ENCODE results near the gene TAC3.
"Not testable (repeated sequence)": the region's sequence is repeated elsewhere in the genome, so short reads cannot be mapped to it uniquely, and the experiment has no call there.

The TAC3 gene

DNA sequence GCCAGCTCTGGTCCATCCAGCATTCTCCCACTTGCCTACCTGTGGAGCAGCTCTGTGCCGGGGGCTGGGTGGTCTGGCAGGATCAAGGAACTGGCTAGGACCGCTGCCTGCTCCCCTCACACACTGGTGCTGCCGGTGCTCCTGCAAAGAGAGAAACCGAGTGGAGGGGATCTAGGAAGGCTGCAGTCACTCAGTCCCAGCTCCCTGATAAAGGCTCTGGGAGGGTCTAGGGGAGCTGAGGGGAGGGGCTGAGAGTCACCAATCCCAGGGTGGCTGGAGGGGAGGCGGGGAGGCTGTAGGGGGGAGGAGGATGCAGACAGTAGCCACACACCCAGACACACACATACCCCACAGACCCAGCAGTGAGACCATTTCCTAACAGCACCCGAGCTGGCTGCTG is at the start of gene TAC3:
Gene TAC3 (minus strand): TSS at position 182 of the 400 bp plus-strand sequence. CDS start 732 bp downstream, outside the sequence.
- DNase-seq, result no peak

DNA sequence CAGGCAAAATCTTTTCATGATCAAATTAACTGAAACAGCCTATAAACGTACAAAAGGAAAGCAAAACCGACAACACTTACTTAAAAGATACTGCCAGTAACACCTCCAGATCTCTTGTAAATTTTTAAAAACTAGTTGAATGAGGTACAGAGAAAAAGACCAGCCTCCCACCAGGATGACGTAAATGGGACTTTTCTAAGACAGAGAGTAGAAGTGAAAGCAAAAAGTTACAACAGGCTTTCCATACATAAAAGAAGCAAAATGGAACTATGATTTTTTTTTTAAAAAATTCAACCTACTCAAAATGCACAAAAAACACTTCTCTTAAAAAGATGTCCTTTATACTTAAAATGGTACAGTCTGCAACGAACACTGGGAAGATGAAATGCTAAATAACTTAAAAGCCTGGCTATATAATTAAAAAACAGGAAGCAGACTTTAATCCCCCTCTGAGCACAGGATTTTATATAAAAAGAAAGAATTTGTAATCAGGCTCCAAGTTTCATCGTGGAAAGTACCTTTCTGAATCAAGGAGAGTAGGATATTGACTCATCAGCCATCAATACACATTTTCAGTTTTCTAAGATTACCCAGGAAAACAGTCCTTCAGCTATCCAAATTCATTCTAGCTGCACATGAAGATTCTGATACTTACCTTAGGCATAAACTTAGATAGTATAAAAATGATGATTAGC is 47.8 kb upstream of the TAC3 start:
- no peak for DNase-seq

DNA sequence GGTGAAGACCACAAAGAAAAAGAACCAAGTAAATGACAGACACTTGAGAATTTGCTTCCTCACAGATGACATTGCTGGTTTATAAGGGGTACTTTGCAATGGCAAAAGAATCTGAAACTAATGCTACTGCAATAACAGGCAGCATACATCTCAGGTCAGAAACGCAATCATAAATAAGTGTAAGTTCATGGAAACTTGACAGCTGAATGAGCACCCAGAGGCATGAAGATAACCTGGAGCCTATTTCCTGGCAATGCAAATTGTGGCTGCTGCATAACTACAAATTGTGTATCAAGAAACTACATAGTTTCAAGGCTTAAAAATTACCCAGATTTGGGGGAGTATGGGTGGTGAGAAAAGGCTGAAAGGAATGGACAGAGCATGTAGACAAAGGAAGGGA is 42.1 kb upstream of the TAC3 start:
- no peak for DNase-seq

DNA sequence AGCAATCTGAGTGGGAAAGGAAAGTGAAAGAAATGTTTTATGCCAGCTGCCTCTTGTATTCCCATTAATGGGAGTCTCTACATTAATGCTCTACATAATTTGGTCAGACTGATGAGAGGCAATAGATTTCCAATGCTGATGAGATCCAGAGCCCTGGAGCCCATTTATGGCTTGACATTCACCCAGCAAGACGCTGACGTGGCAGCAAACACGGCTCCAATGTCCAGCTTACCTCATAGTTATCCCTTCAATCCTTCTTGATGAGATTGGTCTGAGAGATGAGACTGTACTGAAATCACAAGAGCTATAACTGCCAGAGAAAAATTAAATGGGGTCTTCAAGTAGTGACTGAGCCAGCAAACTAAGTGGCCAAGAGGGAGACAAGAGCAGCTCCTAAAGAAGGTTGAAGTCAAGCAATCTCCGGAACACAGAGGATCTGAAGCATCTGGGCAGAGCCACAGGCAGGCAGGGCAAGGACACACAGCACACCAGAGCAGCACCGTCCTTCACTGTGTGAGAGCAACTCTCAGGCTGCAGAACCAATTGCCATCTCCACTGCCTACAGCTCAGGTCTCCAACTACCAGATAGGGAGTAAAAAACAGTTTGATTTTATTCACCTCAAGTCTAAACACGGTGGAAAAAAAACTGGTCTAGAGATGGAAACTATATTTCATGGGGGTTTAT is 40.9 kb upstream of the TAC3 start:
- DNase-seq, result no peak

DNA sequence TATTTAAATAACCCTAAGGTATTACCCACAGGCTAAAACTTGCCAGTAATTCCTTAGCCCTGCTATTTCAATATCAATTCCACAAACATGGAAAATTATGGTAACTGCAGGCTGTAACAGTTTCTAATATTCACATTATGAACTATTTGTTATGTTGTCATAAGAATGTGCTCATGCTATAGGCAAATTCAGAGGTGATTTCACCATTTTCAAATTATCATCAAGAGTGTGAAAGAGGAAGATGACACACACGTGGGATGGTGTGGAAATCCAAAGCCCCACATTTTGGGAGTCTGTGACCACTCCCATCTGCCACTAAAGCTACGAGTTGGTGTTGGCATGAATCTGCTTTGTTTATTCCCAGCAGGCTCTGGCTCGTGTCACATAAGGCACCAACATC is 39.5 kb upstream of the TAC3 start:
- no peak for DNase-seq

DNA sequence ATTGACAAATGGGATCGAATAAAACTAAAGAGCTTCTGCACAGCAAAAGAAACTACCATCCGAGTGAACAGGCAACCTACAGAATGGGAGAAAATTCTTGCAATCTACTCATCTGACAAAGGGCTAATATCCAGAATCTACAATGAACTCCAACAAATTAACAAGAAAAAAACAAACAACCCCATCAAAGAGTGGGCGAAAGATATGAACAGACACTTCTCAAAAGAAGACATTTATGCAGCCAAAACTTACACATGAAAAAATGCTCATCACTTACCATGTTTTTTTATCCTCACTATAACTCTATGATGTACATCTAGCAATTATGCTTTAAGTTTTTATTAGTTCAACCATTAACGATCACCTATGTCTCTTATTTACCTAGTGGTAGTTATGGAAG is 37.6 kb upstream of the TAC3 start:
- not testable (repeated sequence) for DNase-seq

DNA sequence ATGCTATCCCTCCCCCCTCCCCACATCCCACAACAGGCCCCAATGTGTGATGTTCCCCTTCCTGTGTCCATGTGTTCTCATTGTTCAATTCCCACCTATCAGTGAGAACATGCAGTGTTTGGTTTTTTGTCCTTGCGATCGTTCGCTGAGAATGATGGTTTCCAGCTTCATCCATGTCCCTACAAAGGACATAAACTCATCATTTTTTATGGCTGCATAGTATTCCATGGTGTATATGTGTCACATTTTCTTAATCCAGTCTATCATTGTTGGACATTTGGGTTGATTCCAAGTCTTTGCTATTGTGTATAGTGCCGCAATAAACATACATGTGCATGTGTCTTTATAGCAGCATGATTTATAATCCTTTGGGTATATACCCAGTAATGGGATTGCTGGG is 36.8 kb upstream of the TAC3 start:
- DNase-seq, result not testable (repeated sequence)

DNA sequence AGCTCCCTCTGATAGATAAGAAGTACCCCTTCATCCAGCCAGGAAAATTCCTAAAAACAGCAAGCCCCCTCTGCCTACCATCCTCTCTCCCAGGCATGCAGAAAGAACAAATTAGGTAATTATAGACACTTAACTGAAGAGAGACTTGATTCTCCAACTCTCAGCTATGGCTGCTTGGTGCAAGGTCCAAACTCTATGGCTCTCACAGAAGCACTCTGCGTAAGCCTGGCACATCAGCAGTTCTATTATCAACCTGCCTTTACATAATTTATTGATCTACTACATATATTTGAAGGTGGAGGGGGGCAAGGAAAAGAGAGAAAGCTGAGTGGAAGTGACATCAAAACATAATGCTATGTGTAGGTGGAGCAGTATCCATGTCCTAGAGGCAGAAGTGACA is 34.7 kb upstream of the TAC3 start:
- no peak for DNase-seq

DNA sequence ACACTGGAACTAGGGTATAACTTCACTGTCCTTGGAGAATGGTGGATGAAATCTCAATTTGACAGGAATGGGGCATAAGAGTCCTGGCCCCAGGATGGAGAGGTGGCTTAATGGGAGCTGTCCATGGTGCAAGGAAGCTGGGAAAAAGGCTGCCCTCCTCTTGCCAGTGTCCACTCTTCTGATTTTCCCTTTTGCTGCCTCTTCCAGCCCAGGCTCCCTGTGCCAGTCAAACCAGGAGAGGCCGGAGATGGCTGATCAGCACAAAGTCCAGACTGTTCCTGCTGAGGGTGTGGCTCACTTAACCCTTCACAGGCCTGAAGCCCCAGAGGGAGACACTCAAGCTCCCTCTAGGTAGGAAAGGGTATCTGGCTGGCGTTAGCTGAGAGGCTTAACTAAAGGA is 33.6 kb upstream of the TAC3 start, which contains the start of gene MYO1A:
Gene MYO1A (minus strand): TSS at position 240 of the 400 bp plus-strand sequence. CDS start 1,806 bp downstream, outside the sequence.
- no peak for DNase-seq

DNA sequence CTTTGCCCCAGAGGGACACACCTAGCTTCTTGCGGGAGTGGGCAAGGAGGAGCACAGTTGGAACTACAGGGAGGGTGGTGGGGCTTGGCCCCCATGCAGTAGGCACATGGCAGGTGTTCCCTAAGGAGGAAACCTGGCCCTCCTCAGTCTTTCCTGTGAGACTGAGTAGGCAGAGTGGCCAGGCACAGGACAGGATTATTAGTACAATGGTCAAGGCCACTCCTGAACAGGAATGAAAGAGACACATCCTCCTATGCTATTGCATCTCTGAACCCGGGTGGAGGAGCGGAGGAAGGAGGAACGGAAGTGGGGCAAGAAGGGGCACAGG is 32.8 kb upstream of the TAC3 start:
- no peak for DNase-seq

DNA sequence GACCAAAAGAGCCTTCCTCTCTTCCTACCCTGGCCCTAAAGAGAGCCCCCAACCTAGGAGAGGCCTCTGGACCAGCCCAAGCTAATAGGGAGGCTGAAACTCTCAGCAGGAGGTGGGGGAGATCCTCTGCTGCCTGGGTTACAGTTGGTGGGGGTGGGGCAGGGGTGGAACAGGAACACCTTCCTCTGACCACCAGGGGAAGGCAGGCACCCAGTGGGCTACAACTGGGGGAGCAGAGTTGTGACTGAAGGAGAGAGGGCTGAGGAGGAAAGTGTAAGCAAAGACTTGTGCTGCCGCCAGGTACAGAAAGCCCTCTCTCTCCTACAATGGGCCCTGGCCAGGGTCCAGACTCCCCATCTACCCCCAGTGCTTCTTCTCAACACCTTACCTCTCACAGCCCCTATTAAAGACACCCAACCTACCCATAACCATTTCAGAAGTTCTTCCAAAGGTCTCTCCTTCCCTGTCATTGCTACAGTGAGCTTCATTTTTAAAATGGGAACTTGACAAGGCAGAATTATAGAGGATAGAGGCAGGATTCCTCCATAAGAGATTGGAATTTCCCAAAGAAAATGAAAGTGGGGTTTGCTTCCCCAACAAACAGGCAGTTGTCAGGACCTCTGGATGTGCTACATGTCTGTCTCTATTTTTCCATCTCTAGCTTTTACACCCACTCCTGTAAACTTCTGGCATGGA is 32.2 kb upstream of the TAC3 start:
- no peak for DNase-seq

DNA sequence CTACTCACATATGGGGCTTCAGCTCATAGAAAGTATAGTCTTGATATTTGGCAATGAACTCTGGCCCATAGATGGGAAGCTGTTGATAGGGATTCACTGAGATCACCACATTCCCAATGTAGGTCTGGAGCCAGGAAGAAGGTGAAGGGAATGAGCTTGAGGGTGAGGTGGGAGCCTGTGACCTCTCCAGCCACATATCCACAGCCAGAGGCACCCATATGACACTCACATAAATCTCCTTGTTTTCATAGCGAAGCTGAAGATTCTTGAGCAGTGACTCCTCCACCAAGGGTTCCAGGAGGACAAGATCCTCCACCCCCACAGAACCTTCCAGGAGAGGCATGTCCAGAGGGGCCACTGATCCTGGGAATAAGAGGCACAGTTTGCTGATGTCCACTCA is 31.7 kb upstream of the TAC3 start:
- no peak for DNase-seq

DNA sequence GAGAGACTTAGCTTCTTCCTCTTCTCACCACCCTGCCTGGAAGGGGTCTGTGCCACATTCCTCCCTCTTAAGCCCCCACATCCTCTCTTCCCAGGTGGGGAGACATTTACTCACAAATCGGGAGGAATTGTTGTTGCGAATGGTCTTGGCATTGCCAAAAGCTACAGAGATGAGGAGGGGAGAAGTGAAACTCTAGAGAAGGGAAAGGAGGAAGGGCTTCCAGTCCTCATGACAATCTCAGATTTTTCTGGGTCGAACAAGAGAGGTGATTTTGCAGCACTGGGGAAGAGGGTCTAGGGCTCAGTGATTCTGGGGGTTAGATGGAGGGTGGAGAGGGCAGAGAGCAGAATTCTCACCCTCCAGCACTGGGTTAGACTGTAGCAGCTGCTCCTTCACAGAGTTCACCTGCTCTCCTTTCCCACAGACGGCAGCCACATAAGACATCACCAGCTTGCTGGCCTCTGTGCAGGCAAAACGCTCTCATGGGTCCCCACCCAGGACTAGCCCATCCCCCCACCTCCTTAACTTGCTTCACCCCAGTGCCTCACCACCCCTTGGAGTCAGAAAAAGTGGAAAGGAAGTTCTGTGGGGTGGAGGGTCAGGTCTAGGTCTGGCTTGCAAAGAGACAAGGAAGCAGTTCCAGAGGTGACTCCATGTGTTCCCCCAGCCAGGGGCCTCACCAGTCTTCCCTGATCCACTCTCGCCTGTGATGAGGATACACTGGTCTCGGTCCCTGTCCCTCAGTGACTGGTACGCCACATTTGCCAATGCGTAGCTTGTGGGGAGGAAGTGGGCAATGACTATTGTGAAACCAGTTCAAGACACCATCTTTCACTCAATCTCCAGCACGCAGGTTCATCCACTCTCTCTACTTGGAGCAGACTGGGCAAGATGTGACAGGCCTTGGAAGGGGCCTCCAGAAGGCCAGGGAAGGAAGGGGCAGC is 30.9 kb upstream of the TAC3 start:
- DNase-seq, result no peak

DNA sequence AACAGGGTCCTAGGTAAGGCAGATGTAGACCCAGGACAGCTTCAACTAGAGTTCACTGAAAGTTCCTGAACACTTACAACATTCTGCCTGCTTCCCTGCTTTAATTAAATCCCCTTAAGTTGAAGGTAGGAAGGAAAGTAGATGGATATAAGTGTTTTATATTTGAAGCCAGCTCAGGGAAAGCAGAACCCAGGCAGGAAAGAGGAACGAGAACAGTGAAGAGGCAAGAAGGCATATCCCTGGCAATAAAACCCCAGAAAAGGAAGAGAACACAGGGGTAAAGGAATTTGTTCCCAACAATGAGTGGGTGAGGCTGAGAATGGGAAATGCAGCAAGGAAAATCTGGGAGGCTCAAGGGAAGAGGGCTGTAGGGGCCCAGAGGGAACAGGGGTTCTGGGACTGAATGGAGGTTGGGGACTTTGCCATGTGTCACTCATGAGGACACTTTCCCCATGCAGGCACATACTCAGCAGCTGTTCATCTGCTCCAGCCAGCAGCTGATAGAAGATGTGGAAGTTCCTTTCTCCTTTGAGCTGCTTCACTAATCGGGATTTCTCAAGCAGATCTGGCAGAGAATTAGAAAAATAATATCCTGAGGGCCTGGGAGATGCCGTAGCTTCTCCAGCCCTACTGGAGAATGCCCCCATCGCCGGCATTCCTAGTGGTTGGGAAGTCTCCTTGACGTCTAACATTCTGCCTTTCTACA is 29.9 kb upstream of the TAC3 start:
- no peak for DNase-seq

DNA sequence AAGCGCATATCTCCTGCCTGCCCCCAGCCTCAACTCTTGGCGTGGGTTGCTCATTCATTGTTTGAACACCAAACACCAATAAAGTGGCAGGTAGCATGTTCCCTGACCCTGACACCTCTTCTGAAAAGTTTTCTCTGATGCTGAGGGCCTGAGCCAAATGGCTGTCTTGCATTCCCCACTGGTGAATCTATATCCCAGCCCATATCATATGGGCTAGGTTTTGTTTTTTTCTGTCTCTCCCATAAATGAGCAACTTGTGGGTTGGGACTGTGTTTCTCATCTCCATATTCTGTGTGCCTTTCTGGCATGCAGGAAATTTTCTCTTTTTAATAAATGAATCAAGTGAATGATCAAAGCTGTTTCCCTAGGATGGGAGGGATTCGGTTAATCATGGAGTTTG is 28.6 kb upstream of the TAC3 start:
- no peak for DNase-seq

DNA sequence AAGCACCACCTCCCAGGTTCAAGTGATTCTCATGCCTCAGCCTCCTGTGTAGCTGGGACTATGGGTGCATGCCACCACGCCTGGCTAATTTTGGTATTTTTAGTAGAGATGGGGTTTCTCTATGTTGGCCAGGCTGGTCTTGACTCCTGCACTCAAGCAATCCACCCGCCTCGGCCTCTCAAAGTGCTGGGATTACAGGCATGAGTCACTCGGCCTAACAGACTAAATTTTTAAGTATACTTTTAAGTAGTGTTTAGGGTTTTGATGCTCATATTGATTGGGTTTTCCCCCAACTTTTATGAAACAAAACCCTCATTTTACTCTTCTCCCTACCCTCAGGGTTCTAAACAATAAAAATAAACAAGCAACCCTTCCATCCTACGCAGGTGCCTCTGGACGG is 28.1 kb upstream of the TAC3 start:
- no peak for DNase-seq

DNA sequence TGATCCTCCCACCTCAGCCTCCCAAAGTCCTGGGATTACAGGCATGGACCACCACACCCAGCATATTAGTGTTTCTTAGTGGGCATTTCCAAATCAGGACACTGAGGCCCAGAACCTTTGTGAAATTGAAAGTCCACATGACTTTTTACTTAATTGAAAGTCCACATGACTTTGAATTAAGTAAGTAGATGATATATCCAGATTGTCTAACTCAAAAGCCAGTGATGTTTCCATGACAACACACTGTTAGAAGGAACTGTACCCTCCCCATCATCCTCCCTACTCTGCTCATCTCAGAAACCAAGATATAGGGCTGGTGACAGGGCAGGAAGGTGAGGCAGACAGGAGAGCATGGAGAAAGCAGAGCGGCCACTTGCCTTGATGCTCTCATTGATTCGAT is 26.4 kb upstream of the TAC3 start:
- DNase-seq, result no peak

DNA sequence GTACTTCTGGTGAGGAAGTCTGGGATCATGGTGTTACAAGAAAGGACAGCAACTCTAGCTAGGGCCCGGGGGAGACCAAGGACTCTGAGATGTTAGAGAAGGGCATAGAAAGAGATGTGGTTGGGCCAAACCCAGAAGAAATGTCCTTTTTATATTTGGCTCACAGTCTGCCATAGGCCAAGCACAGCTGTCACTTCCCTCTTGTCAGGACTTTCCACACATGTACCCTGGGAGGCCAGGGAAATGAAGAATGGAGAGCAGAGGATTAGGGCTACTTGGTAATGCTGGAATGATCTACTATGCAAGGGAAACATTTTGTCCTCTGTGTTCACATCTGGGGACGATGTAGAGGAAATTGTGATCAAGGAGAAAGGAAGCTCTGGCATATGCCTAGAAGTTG is 24.4 kb upstream of the TAC3 start:
- DNase-seq, result no peak

DNA sequence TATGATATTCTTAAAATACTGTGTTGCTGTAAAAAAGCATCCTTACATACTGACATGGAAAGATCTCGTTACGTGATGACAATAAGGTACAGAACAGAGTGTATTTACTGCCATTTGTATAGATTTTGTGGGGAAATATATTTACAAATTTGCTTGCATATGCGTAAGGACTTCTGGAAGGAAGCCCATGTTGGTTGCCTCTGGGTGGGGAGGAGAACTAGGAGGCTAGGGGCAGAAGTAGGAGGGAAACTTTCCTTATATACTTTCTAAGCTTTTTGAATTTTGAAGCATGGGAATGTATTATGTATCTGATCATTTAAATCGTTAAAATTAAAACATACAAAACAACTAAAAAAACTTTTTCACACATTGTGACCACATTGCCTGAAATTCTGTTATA is 23.9 kb upstream of the TAC3 start:
- no peak for DNase-seq

DNA sequence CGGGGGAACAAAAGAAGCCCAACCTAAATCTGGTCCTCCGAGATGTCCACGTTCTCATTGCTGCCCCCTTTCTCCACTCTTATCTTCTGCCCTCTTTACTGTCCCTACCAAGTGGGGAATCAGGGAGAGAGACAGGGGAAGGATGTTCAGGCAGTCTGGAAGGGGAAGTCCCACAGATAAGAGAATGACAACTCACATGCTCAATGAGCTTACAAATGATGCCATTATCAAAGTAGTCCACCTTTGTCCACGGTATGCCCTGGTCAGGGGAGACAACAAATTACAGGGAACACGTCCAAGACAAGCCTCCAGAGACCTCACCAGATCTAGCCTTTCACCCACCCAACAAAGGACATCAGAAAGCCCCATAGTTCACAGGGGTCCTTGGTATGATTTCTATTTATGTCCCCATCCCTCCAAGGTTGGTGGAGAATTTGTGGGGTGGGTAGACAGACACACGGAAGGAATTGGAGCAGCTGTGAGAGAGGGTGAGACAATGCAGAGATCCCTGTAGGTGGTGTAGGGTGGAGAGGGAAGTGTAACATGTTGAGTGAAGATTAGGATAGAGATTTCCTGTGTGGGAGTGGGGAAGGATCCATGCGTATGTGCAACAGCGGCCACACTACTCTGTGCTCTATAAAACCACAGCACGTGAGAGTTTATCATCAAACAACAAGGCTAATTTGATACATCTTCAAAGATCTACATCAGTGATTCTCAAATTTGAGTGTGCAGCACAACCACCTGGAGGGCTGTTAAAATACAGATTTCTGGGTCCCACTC is 22.9 kb upstream of the TAC3 start:
- no peak for DNase-seq

DNA sequence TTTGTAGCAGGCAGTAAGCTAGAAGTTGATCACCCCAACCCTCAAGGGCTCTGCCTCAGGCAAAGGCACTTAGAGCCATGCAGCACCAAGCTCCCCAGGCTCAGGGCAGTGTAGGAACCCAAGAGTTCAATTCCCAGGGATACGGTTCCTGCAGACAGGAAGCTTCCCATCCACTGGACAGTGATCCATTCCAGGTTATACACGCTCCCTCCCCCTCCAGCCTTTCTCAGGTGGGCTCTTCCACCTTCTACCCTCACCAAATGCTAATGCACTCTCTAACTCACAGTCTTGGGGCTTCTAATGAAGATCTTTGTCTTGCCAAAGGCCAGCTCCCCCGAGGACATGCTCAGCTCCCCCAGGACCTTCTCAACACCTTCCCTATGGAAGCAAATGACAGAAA is 20.9 kb upstream of the TAC3 start:
- DNase-seq, result no peak

DNA sequence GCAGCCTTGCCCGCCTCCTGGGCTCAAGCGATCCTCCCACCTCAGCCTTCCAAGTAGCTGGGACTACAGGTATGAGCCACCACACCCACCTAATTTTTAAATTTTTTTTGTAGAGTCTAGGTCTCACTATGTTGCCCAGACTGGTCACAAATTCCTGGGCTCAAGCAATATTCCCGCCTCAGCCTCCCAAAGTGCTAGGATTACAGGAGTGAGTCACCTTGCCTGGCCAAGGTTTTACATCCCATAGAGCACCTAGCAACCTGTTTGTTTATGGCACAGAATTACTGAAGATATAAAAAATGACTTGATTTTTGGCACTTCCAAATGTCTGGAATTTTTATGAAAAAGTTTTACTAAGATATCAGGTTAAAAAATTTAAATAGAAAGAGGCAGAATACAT is 17.1 kb upstream of the TAC3 start:
- DNase-seq, result no peak

All from NCI-H1092 (cell line).